Naive thymus-derived CD4-positive, alpha-beta T cell (primary cell): ENCODE measurements around the gene GNG11. TPM values are rescaled to one million over a fixed set of nuclear protein-coding genes. Genes with fewer than 3 reads are reported as not detected.

Experiments used
- ATAC-seq: fragments of 150-1000 bp; cut with Tn5 transposase; 2 replicates; pipeline ENCODE4 v1.10.0; 2021; ENCODE audit warnings: mild to moderate bottlenecking, moderate library complexity
- CTCF ChIA-PET: fragments of 350-600 bp; sonication (Branson Sonifier 250); formaldehyde crosslinking; loops from one replicate; lab custom pipeline; 2021; ENCODE audit warnings: antibody characterized with exemption; lab: Charles Lee
- POLR2A ChIA-PET: fragments of 350-600 bp; sonication (Branson Sonifier 250); formaldehyde crosslinking; loops from one replicate; lab custom pipeline; 2021; ENCODE audit warnings: antibody characterized with exemption, inconsistent platforms; lab: Charles Lee
- DNase-seq, 9 donors: peaks; one replicate each; pipeline versions ENCODE4 v3.0.0 to v3.0.0-alpha.2; 2020 to 2022; ENCODE audit warnings: mixed read lengths in 1 of 9
- H3K27ac ChIP-seq: one replicate; pipeline ENCODE4 v1.7.0; 2013; ENCODE audit warnings: mild to moderate bottlenecking, low read depth, low read length, moderate library complexity
- H3K27me3 ChIP-seq, 2 donors: one replicate each; pipeline ENCODE4 v1.7.0; 2013; ENCODE audit warnings: low read length in 2 of 2, mild to moderate bottlenecking in 2 of 2, moderate library complexity in 2 of 2; ENCODE audit not compliant: control insufficient read depth in 2 of 2, insufficient read depth in 2 of 2
- H3K36me3 ChIP-seq, 3 experiments: 1 replicate in 2 of 3; 2 replicates in 1 of 3; pipeline ENCODE4 v1.7.0; 2013; ENCODE audit warnings: low read length in 3 of 3, mild to moderate bottlenecking in 3 of 3, moderate library complexity in 1 of 3; ENCODE audit not compliant: insufficient read depth in 3 of 3, control insufficient read depth in 2 of 3
- H3K4me1 ChIP-seq, 2 donors: one replicate each; pipeline ENCODE4 v1.7.0; 2013; ENCODE audit warnings: low read length in 2 of 2, mild to moderate bottlenecking in 2 of 2, moderate library complexity in 1 of 2; ENCODE audit not compliant: control insufficient read depth in 2 of 2, insufficient read depth in 2 of 2
- H3K4me3 ChIP-seq: 2 replicates; pipeline ENCODE4 v1.7.0; 2013; ENCODE audit warnings: mild to moderate bottlenecking, low read length
- H3K9me3 ChIP-seq, 3 experiments: 1 replicate in 2 of 3; 2 replicates in 1 of 3; pipeline ENCODE4 v1.7.0; 2013; ENCODE audit warnings: low read length in 3 of 3; ENCODE audit not compliant: control insufficient read depth in 2 of 3
- H3K27ac Mint-ChIP-seq, 9 donors: one replicate each; pipeline ENCODE4 v1.8.0; 2020 to 2022; ENCODE audit warnings: mixed read lengths in 9 of 9, mild to moderate bottlenecking in 8 of 9, moderate library complexity in 5 of 9, inconsistent platforms in 2 of 9
- H3K27me3 Mint-ChIP-seq, 5 donors: one replicate each; pipeline ENCODE4 v1.8.0; 2021 to 2022; ENCODE audit warnings: mixed read lengths in 5 of 5, mild to moderate bottlenecking in 1 of 5
- H3K36me3 Mint-ChIP-seq, 5 donors: one replicate each; pipeline ENCODE4 v1.8.0; 2020 to 2022; ENCODE audit warnings: mixed read lengths in 5 of 5, mild to moderate bottlenecking in 3 of 5, inconsistent platforms in 1 of 5
- H3K4me1 Mint-ChIP-seq, 7 donors: one replicate each; pipeline ENCODE4 v1.8.0; 2020 to 2022; ENCODE audit warnings: mixed read lengths in 7 of 7, mild to moderate bottlenecking in 3 of 7, inconsistent platforms in 1 of 7
- H3K4me3 Mint-ChIP-seq, 10 donors: one replicate each; pipeline ENCODE4 v1.8.0; 2020 to 2022; ENCODE audit warnings: mild to moderate bottlenecking in 10 of 10, mixed read lengths in 10 of 10, moderate library complexity in 6 of 10, inconsistent platforms in 2 of 10
- H3K9me3 Mint-ChIP-seq, 11 donors: one replicate each; pipeline ENCODE4 v1.8.0; 2020 to 2022; ENCODE audit warnings: mixed read lengths in 11 of 11, mild to moderate bottlenecking in 4 of 11, inconsistent platforms in 1 of 11, moderate library complexity in 1 of 11
- intact Hi-C, 2 donors: fragments of 100-400 bp; cut with micrococcal nuclease; formaldehyde crosslinking; loops; one replicate each; pipeline ENCODE4 v1.15.1; 2023
- polyA plus RNA-seq, 2 donors: library from polyadenylated mRNA; unstranded; fragments of 300-500 nt; fragmentation: Illumina TruSeq; gene quantifications; one replicate each; pipeline ENCODE4 v1.2.3, GENCODE V29; 2021
- total RNA-seq, 6 experiments: library from RNA in 5 of 6; stranded (reverse) in 5 of 6; gene quantifications; 1 replicate in 5 of 6; 2 replicates in 1 of 6; pipeline ENCODE4 v1.2.3 and lab custom pipeline; 2021 to 2026

GNG11 gene
- total and polyA plus RNA-seq, 7 experiments from 2014 or later = 0.96 TPM; not detected in 6

- Histone ChIP-seq H3K27me3 (no peaks in the 10 kb centered on the region), H3K27ac (no peak overlapping the region), H3K4me3 (no peak overlapping the region), H3K9me3 (no peaks in the 10 kb centered on the region), H3K4me1 (no peaks in the 10 kb centered on the region), H3K36me3 (no peaks in the 10 kb centered on the region)
- no peak for ATAC-seq
- H3K4me1 Mint-ChIP-seq = no peaks in the 10 kb centered on the region
- CTCF ChIA-PET = no interaction called here
- H3K27ac Mint-ChIP-seq = no peak overlapping the region
- POLR2A ChIA-PET = no interaction called here
- peaks cover 0 to 2% (median 0%) of the 10 kb centered on the region in 11 donors for H3K9me3 Mint-ChIP-seq
- peaks cover 5 to 13% (median 8%) of the 10 kb centered on the region in 5 donors for H3K27me3 Mint-ChIP-seq
- intact Hi-C loops = no loop called here
- no peak overlapping the region for H3K4me3 Mint-ChIP-seq
- H3K36me3 Mint-ChIP-seq = no peaks in the 10 kb centered on the region
- DNase-seq = no peak
These were observed 23.5 kb downstream of the GNG11 start for GRCh38 chr7:93945083-93945482.

- H3K4me3 Mint-ChIP-seq = no peak overlapping the region
- peaks cover 0 to under 1% (median 0%) of the 10 kb centered on the region in 11 donors for H3K9me3 Mint-ChIP-seq
- H3K27ac ChIP-seq = no peak overlapping the region
- no peaks in the 10 kb centered on the region for H3K27me3 ChIP-seq
- no peak for ATAC-seq
- no peaks in the 10 kb centered on the region for H3K4me1 ChIP-seq
- H3K27me3 Mint-ChIP-seq = peaks cover 5 to 7% (median 6%) of the 10 kb centered on the region in 5 donors
- POLR2A ChIA-PET = no interaction called here
- no peaks in the 10 kb centered on the region for H3K36me3 ChIP-seq
- intact Hi-C loops = no loop called here
- H3K4me1 Mint-ChIP-seq = no peaks in the 10 kb centered on the region
- no peak overlapping the region for H3K27ac Mint-ChIP-seq
- H3K9me3 ChIP-seq = no peaks in the 10 kb centered on the region
- H3K4me3 ChIP-seq = no peak overlapping the region
- CTCF ChIA-PET = no interaction called here
- no peaks in the 10 kb centered on the region for H3K36me3 Mint-ChIP-seq
- DNase-seq = no peak
These were observed 24.4 kb downstream of the GNG11 start for GRCh38 chr7:93945756-93946535.

GRCh38 chr7:93948106-93948505 is 26.6 kb downstream of the GNG11 start:
- intact Hi-C loops = no loop called here
- H3K9me3 Mint-ChIP-seq = no peaks in the 10 kb centered on the region
- H3K27me3 Mint-ChIP-seq = peaks cover 3 to 7% (median 5%) of the 10 kb centered on the region in 5 donors
- no peak overlapping the region for H3K27ac Mint-ChIP-seq
- no peak overlapping the region for H3K4me3 Mint-ChIP-seq
- Histone ChIP-seq H3K36me3 (no peaks in the 10 kb centered on the region), H3K9me3 (no peaks in the 10 kb centered on the region), H3K27me3 (no peaks in the 10 kb centered on the region), H3K4me1 (no peaks in the 10 kb centered on the region), H3K4me3 (no peak overlapping the region), H3K27ac (no peak overlapping the region)
- ChIA-PET POLR2A (interaction anchor here (0.6 kb wide), 1 partner anchor 617 kb away, joined by 6 read pairs; no protein-coding TSS in a partner anchor), CTCF (no interaction called here)
- ATAC-seq = no peak
- DNase-seq = no peak
- H3K4me1 Mint-ChIP-seq = no peaks in the 10 kb centered on the region
- no peaks in the 10 kb centered on the region for H3K36me3 Mint-ChIP-seq

- DNase-seq = no peak
- no peaks in the 10 kb centered on the region for H3K9me3 ChIP-seq
- no peaks in the 10 kb centered on the region for H3K27me3 ChIP-seq
- H3K4me1 ChIP-seq = no peaks in the 10 kb centered on the region
- CTCF ChIA-PET = no interaction called here
- H3K4me1 Mint-ChIP-seq = no peaks in the 10 kb centered on the region
- no peaks in the 10 kb centered on the region for H3K36me3 ChIP-seq
- H3K9me3 Mint-ChIP-seq = no peaks in the 10 kb centered on the region
- no peak overlapping the region for H3K27ac ChIP-seq
- H3K27ac Mint-ChIP-seq = no peak overlapping the region
- no peaks in the 10 kb centered on the region for H3K36me3 Mint-ChIP-seq
- H3K4me3 ChIP-seq = no peak overlapping the region
- no peak overlapping the region for H3K4me3 Mint-ChIP-seq
- POLR2A ChIA-PET = no interaction called here
- intact Hi-C loops = no loop called here
- no peak for ATAC-seq
- peaks cover 0 to 5% (median 4%) of the 10 kb centered on the region in 5 donors for H3K27me3 Mint-ChIP-seq
These were observed 27.3 kb downstream of the GNG11 start for GRCh38 chr7:93948873-93949272.

GRCh38 chr7:93949423-93949822 is 27.9 kb downstream of the GNG11 start:
- intact Hi-C loops = no loop called here

GRCh38 chr7:93955304-93955703 is 33.8 kb downstream of the GNG11 start:
- no peak overlapping the region for H3K27ac Mint-ChIP-seq
- H3K9me3 ChIP-seq = no peaks in the 10 kb centered on the region
- no peak for DNase-seq
- no peaks in the 10 kb centered on the region for H3K9me3 Mint-ChIP-seq
- H3K36me3 Mint-ChIP-seq = no peaks in the 10 kb centered on the region
- H3K4me3 Mint-ChIP-seq = no peak overlapping the region
- no peak overlapping the region for H3K27ac ChIP-seq
- H3K27me3 Mint-ChIP-seq = no peaks in the 10 kb centered on the region
- H3K4me3 ChIP-seq = no peak overlapping the region
- H3K36me3 ChIP-seq = no peaks in the 10 kb centered on the region
- H3K4me1 Mint-ChIP-seq = no peaks in the 10 kb centered on the region
- CTCF ChIA-PET = no interaction called here
- no peaks in the 10 kb centered on the region for H3K27me3 ChIP-seq
- intact Hi-C loops = no loop called here
- POLR2A ChIA-PET = no interaction called here
- ATAC-seq = no peak
- H3K4me1 ChIP-seq = no peaks in the 10 kb centered on the region

More at GRCh38 chr7:93949423-93949822, 27.9 kb downstream of the GNG11 start:
- no peak overlapping the region for H3K4me3 Mint-ChIP-seq
- no peak overlapping the region for H3K27ac Mint-ChIP-seq
- no peak overlapping the region for H3K4me3 ChIP-seq
- H3K27me3 ChIP-seq = no peaks in the 10 kb centered on the region
- H3K9me3 Mint-ChIP-seq = no peaks in the 10 kb centered on the region
- ATAC-seq (no peak), DNase-seq (no peak)
- H3K4me1 ChIP-seq = no peaks in the 10 kb centered on the region
- H3K36me3 ChIP-seq = no peaks in the 10 kb centered on the region
- ChIA-PET POLR2A (no interaction called here), CTCF (no interaction called here)
- H3K27ac ChIP-seq = no peak overlapping the region
- H3K27me3 Mint-ChIP-seq = peaks cover 0 to 5% (median 0%) of the 10 kb centered on the region in 5 donors
- no peaks in the 10 kb centered on the region for H3K36me3 Mint-ChIP-seq
- no peaks in the 10 kb centered on the region for H3K9me3 ChIP-seq
- H3K4me1 Mint-ChIP-seq = no peaks in the 10 kb centered on the region

- Mint-ChIP-seq H3K27ac (no peak overlapping the region), H3K36me3 (no peaks in the 10 kb centered on the region), H3K9me3 (no peaks in the 10 kb centered on the region), H3K27me3 (no peaks in the 10 kb centered on the region), H3K4me1 (no peaks in the 10 kb centered on the region), H3K4me3 (no peak overlapping the region)
- CTCF ChIA-PET = no interaction called here
- POLR2A ChIA-PET = no interaction called here
- Histone ChIP-seq H3K36me3 (no peaks in the 10 kb centered on the region), H3K4me1 (no peaks in the 10 kb centered on the region), H3K9me3 (no peaks in the 10 kb centered on the region), H3K27ac (no peak overlapping the region), H3K27me3 (no peaks in the 10 kb centered on the region), H3K4me3 (no peak overlapping the region)
- ATAC-seq (no peak), DNase-seq (no peak)
- intact Hi-C loops = no loop called here
These were observed 36.2 kb downstream of the GNG11 start for GRCh38 chr7:93957767-93958166.
